Keratinocyte (primary cell): Measurements from ENCODE around the gene PPAT. TPM values are rescaled to one million over a fixed set of nuclear protein-coding genes. Genes with fewer than 3 reads are reported as not detected.
A peak's percentile ranks its signal among the peaks of the same experiment; 100 is the strongest.
"Not testable (repeated sequence)": the region's sequence is repeated elsewhere in the genome, so short reads cannot be mapped to it uniquely, and the experiment has no call there.

Experiments
- DNase-seq: peaks from one replicate; pipeline ENCODE4 v3.0.0-alpha.2; 2011; ENCODE audit warnings: low read depth, missing footprints, low spot score
- FAIRE-seq: peaks from 2 replicates; lab custom pipeline; 2011; peaks lifted over from hg19 to GRCh38; lab: Jason Lieb, UNC
- H2AFZ ChIP-seq: 2 replicates; pipeline ENCODE4 v1.6.0; 2012; ENCODE audit warnings: low read length, control low read depth, inconsistent platforms; ENCODE audit not compliant: control insufficient read depth
- H3K27ac ChIP-seq: 2 replicates; pipeline ENCODE4 v1.5.1; 2011; ENCODE audit warnings: low read length; ENCODE audit not compliant: control insufficient read depth, insufficient read depth
- H3K27me3 ChIP-seq: 3 replicates; pipeline ENCODE4 v1.6.0; 2011; ENCODE audit warnings: low read length; ENCODE audit not compliant: control insufficient read depth, insufficient read depth; ENCODE audit errors: extremely low read depth
- H3K36me3 ChIP-seq, 2 experiments: 2 replicates in 1 of 2; 3 replicates in 1 of 2; pipeline ENCODE4 v1.5.1; 2011; ENCODE audit warnings: low read length in 2 of 2, mild to moderate bottlenecking in 1 of 2; ENCODE audit not compliant: control insufficient read depth in 2 of 2, insufficient read depth in 2 of 2; ENCODE audit errors: extremely low read depth in 1 of 2
- H3K4me1 ChIP-seq: 3 replicates; pipeline ENCODE4 v1.5.1; 2011; ENCODE audit warnings: low read length; ENCODE audit not compliant: control insufficient read depth, insufficient read depth; ENCODE audit errors: extremely low read depth
- H3K4me2 ChIP-seq: 3 replicates; pipeline ENCODE4 v1.6.0; 2011; ENCODE audit warnings: low read depth, low read length; ENCODE audit not compliant: control insufficient read depth, insufficient read depth; ENCODE audit errors: extremely low read depth
- H3K4me3 ChIP-seq, 3 experiments: fragments of 200-600 bp in 1 of 3; sonication (generic) in 1 of 3; 2 replicates in 2 of 3; 3 replicates in 1 of 3; pipeline ENCODE4 v1.5.1; 2011 to 2016; ENCODE audit warnings: low read length in 3 of 3, mild to moderate bottlenecking in 3 of 3, control low read depth in 2 of 3, inconsistent platforms in 1 of 3, low read depth in 1 of 3, mixed read lengths in 1 of 3, mixed run types in 1 of 3, moderate library complexity in 1 of 3; ENCODE audit not compliant: control insufficient read depth in 2 of 3, insufficient read depth in 2 of 3; ENCODE audit errors: extremely low read depth in 1 of 3
- H3K79me2 ChIP-seq: 2 replicates; pipeline ENCODE4 v1.6.0; 2012; ENCODE audit warnings: low read length; ENCODE audit not compliant: control insufficient read depth, insufficient read depth
- H3K9ac ChIP-seq: 3 replicates; pipeline ENCODE4 v1.6.0; 2011; ENCODE audit warnings: low read length; ENCODE audit not compliant: control insufficient read depth, insufficient read depth; ENCODE audit errors: extremely low read depth
- H3K9me1 ChIP-seq: 3 replicates; pipeline ENCODE4 v1.6.0; 2011; ENCODE audit warnings: low read length; ENCODE audit not compliant: control insufficient read depth, insufficient read depth; ENCODE audit errors: extremely low read depth
- H3K9me3 ChIP-seq: 2 replicates; pipeline ENCODE4 v1.5.1; 2012; ENCODE audit warnings: low read depth, low read length; ENCODE audit not compliant: control insufficient read depth
- H4K20me1 ChIP-seq: 3 replicates; pipeline ENCODE4 v1.6.0; 2011; ENCODE audit warnings: low read length; ENCODE audit not compliant: control insufficient read depth, insufficient read depth; ENCODE audit errors: extremely low read depth
- CTCF ChIP-seq, 3 experiments: IDR thresholded peaks in 1 of 3; conservative IDR thresholded peaks in 1 of 3; optimal IDR thresholded peaks in 1 of 3; 2 replicates in 2 of 3; 3 replicates in 1 of 3; pipeline versions ENCODE3 to v1.5.1; 2011; ENCODE audit warnings: low read length in 3 of 3, mild to moderate bottlenecking in 3 of 3, moderate library complexity in 2 of 3, control low read depth in 1 of 3, inconsistent platforms in 1 of 3; ENCODE audit not compliant: insufficient read depth in 2 of 3; ENCODE audit errors: extremely low read depth in 1 of 3
- EZH2 ChIP-seq: IDR thresholded peaks from one replicate; pipeline ENCODE4 v1.6.1; 2012; ENCODE audit warnings: inconsistent platforms, mild to moderate bottlenecking, low read length, moderate library complexity
- dilution Hi-C: fragments of 300-500 bp; cut with MboI; formaldehyde crosslinking; loops from one replicate; pipeline ENCODE4 v1.7.0; 2020; ENCODE audit warnings: low sequenced_read_pairs; ENCODE audit not compliant: extremely low pct_ligation_motif_present
- polyA plus RNA-seq, 5 experiments: library from polyadenylated mRNA; depleted of rRNA in 3 of 5; stranded (reverse) in 3 of 5; stranded (forward) in 1 of 5; unstranded in 1 of 5; fragments of >200 nt; gene quantifications; 1 replicate in 1 of 5; 2 replicates in 3 of 5; 3 replicates in 1 of 5; pipeline versions ENCODE4 v1.2.1 to v1.2.3, GENCODE V29; 2011 to 2012; ENCODE audit warnings: missing spikeins in 2 of 5, low read depth in 1 of 5, low replicate concordance in 1 of 5

PPAT gene
- polyA plus RNA-seq, 1 donor (not counting 4 experiments of a cell fraction or from before 2014, with no cell fraction given): 24.9 TPM

DNA sequence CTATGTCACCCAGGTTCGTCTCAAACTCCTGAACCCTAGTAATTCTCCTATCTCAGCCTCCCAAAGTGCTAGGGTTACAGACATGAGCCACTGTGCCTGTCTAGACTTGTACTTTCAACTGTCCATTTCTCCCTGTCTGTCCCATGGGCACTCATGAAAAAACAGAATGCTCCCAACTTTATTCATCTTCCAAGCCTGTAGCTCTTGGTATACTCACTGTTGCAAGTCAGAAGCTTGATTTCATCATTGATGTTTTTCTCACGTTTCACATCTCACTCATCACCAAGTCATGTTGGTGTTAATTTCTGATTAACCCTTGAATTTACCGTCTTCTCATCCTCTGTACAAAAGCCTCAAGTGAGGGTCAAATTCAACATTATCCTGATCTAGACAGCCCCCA lies 24.7 kb upstream of the PPAT start:
- H4K20me1 ChIP-seq: no peaks in the 10 kb centered on the region
- H3K4me3 ChIP-seq: no peak overlapping the region
- no peak for FAIRE-seq
- H3K4me2 ChIP-seq: no peak overlapping the region
- H2AFZ ChIP-seq: no peak overlapping the region
- peaks cover 6% of the 10 kb centered on the region for H3K4me1 ChIP-seq
- peak overlapping the region; percentile 55 for H3K27ac ChIP-seq
- no peaks in the 10 kb centered on the region for H3K9me1 ChIP-seq
- H3K27me3 ChIP-seq: no peaks in the 10 kb centered on the region
- no peak for DNase-seq
- peaks cover 11 to 17% of the 10 kb centered on the region in 2 experiments for H3K36me3 ChIP-seq
- H3K9ac ChIP-seq: no peak overlapping the region
- no peaks in the 10 kb centered on the region for H3K9me3 ChIP-seq
- H3K79me2 ChIP-seq: peaks cover 15% of the 10 kb centered on the region
- TF ChIP-seq CTCF (optimal IDR thresholded peaks at IDR 0.05 in 1 of 3, IDR thresholded peaks at IDR 0.05 in 1 of 3, conservative IDR thresholded peaks at IDR 0.05 in 1 of 3; ENCODE audit: extremely low read depth in 1 of 3, insufficient read depth in 2 of 3, low read length in 3 of 3) (no peak), EZH2 (no peak)
- dilution Hi-C loops: no loop called here

DNA sequence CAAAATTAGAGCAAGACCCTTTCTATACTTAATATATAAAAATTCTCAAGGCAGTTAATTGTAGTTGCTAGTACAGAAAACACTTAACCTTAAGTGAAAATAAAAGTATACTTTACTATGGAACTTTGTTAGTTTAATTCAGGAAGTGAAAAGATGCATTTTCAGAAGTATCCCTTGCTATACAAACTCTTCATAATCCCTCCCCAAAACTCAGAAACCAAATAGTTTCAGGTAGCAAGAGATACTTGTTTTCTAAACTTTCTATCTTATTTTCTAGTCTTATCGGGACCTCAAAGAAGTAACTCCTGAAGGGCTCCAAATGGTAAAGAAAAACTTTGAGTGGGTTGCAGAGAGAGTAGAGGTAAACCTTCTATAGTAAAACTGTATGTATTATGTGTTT lies 14.9 kb upstream of the PPAT start:
- TF ChIP-seq EZH2 (no peak), CTCF (optimal IDR thresholded peaks at IDR 0.05 in 1 of 3, IDR thresholded peaks at IDR 0.05 in 1 of 3, conservative IDR thresholded peaks at IDR 0.05 in 1 of 3; ENCODE audit: extremely low read depth in 1 of 3, insufficient read depth in 2 of 3, low read length in 3 of 3) (no peak)
- FAIRE-seq: no peak
- dilution Hi-C loops: no loop called here
- H3K79me2 ChIP-seq: peaks cover 6% of the 10 kb centered on the region
- H3K27me3 ChIP-seq: no peaks in the 10 kb centered on the region
- H2AFZ ChIP-seq: no peak overlapping the region
- H3K27ac ChIP-seq: no peak overlapping the region
- no peak overlapping the region for H3K4me2 ChIP-seq
- peaks cover 5 to 9% of the 10 kb centered on the region in 2 experiments for H3K36me3 ChIP-seq
- DNase-seq: no peak
- no peaks in the 10 kb centered on the region for H4K20me1 ChIP-seq
- H3K9ac ChIP-seq: no peak overlapping the region
- no peaks in the 10 kb centered on the region for H3K9me1 ChIP-seq
- peaks cover 4% of the 10 kb centered on the region for H3K4me1 ChIP-seq
- no peaks in the 10 kb centered on the region for H3K9me3 ChIP-seq
- H3K4me3 ChIP-seq: no peak overlapping the region

- H3K4me2 ChIP-seq, H3K9ac ChIP-seq, H3K4me3 ChIP-seq, H3K27me3 ChIP-seq, H3K27ac ChIP-seq, dilution Hi-C loops, FAIRE-seq, H3K4me1 ChIP-seq, H3K36me3 ChIP-seq, H4K20me1 ChIP-seq, H3K9me3 ChIP-seq, H2AFZ ChIP-seq, H3K9me1 ChIP-seq, DNase-seq: not testable (repeated sequence)
- H3K79me2 ChIP-seq: peaks cover 13% of the 10 kb centered on the region
Measured at GRCh38 chr4:56449475-56449874, 14.1 kb upstream of the PPAT start.
